Upper lobe of left lung (tissue), 4 donors: ENCODE results near the gene DARS1.

Source experiments
- CTCF ChIP-seq, 6 experiments: fragments of 450-650 bp in 4 of 6; fragments of 200-600 bp in 2 of 6; sonication (generic) in 2 of 6; IDR thresholded peaks; one replicate each; pipeline ENCODE4 v1.5.1; 2016 to 2019; ENCODE audit warnings: antibody characterized with exemption in 6 of 6
- EP300 ChIP-seq, 4 donors: sonication (generic); formaldehyde crosslinking; IDR thresholded peaks; one replicate each; pipeline ENCODE4 v1.5.1; 2017; ENCODE audit warnings: antibody characterized with exemption in 4 of 4, control low read depth in 2 of 4
- POLR2AphosphoS5 ChIP-seq, 2 donors: sonication (generic); formaldehyde crosslinking; IDR thresholded peaks; one replicate each; pipeline ENCODE4 v1.5.1; 2017; ENCODE audit warnings: antibody characterized with exemption in 2 of 2

- no peak for TF ChIP-seq EP300 (IDR thresholded peaks at IDR 0.05)
- no peak for TF ChIP-seq CTCF (IDR thresholded peaks at IDR 0.05)
- no peak for TF ChIP-seq POLR2AphosphoS5 (IDR thresholded peaks at IDR 0.05)
These were observed 8.9 kb upstream of the DARS1 start for GRCh38 chr2:135994281-135994680.
